GM18511 (cell line): Measurements from ENCODE around the gene NDRG2.
"Not testable (repeated sequence)": the region's sequence is repeated elsewhere in the genome, so short reads cannot be mapped to it uniquely, and the experiment has no call there.

ENCODE experiments used
- ATAC-seq: cut with Tn5 transposase; IDR thresholded peaks from one replicate; pipeline ENCODE4 v1.9.1; 2021; ENCODE audit warnings: mild to moderate bottlenecking, moderate library complexity; ENCODE audit not compliant: unreplicated experiment

Gene NDRG2

DNA sequence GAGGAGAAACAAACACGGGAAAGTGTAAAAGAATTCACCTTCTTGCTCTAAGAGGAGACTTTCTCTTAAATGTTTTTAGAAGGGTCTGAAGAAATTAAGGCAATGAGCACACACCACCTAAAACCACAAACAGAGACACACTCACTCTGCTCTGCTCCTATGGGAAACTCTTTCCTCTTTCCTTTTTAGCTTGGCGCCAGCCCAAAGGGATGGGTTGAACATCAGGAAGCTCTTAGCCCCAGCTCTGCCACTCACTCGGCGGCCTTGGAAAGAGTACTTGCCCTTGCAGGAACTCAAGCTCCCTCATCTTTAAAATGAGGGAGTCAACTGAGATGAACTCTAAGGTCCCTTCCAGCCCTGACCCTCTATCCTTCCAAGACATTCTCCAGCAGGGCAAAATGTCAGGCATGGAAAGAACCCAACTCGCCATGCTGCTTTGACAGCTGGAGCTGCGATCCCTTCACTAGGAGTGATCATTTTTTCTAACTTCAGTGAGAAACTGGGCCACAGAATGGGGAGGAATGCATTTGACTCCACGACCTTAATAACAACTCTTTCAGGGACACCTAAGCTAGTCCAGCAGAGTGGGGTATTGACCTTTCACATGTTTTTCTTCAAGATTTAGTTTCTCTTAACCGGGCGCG, 31.8 kb upstream of the NDRG2 start:
- no peak for ATAC-seq

DNA sequence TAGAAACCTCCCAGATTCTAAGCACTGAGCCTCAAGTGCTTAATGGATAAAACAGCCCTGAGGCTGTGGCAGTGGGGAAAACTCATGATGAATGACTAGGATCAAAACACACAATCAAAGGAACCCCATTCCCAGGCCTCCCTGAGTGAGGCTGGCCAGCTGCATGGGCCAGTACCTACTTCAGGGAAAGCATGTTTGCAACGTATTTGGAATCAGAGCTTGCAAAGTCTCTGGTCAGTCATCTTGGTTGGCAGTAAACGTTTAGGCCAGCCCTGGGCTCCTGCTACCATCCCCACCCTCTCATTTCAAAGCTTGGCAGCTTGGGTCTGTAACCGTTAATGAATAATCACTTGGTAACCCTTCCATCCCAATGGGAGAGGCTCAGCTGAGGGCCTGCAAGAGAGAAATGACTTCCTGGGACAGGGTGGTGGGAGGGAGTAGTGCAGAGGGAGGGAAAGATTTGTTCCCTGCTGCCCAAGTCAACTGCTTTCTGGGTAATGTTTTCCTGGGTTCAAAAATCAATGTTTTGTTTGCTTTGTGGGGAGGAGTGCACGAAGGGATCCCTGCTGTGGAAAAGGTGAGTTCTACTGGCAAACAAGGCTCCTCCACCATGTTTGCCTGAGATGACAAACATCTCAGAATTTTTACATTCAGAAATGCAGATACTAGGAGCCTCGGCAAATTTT, 30.7 kb upstream of the NDRG2 start:
- ATAC-seq, result no peak

DNA sequence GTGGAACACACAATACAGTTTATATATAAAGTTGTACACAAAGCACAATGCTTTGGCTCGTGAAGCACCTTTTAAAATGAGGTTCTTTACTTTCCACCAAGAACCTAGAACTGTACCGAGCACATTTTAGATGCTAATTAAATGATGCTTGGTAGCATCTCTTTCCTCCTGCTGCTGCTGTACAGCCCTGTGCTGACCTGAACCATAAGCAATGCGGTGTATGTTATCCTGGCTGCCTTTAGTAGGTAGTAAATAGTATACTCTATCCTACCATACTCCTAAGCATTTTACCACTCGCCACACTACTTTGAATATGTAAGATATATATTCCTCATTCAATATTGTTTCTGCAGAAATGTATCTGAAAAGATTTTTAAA, 29.9 kb upstream of the NDRG2 start:
- no peak for ATAC-seq

DNA sequence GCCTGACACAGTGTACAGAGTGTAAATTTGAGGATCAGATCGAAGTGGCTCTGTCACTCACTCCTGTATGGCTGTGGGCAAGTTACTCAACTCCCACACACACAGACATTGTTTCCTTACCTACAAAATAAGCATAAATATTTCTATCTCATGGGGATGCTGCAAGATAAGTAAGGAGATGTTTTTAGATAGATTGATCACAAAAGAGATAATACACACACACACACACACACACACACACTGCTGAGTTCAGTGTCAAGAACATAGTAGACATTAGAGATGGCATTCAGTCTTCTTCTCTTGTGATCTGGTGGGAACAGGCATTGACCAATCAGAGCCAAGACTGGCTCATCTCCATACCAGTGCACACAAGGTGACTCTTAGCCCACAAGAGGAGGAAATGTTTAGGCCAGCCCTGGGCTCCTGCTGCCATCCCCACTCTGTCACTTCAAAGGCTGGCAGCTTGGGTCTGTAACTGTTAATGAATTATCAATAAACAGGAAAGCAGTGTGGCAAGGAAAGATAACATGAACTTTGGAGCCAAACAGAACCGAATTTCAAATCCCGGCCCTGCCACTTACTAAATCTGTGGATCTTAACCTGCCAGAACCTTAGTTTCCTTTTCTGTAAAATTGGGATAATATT, 29.4 kb upstream of the NDRG2 start:
- ATAC-seq, result no peak

DNA sequence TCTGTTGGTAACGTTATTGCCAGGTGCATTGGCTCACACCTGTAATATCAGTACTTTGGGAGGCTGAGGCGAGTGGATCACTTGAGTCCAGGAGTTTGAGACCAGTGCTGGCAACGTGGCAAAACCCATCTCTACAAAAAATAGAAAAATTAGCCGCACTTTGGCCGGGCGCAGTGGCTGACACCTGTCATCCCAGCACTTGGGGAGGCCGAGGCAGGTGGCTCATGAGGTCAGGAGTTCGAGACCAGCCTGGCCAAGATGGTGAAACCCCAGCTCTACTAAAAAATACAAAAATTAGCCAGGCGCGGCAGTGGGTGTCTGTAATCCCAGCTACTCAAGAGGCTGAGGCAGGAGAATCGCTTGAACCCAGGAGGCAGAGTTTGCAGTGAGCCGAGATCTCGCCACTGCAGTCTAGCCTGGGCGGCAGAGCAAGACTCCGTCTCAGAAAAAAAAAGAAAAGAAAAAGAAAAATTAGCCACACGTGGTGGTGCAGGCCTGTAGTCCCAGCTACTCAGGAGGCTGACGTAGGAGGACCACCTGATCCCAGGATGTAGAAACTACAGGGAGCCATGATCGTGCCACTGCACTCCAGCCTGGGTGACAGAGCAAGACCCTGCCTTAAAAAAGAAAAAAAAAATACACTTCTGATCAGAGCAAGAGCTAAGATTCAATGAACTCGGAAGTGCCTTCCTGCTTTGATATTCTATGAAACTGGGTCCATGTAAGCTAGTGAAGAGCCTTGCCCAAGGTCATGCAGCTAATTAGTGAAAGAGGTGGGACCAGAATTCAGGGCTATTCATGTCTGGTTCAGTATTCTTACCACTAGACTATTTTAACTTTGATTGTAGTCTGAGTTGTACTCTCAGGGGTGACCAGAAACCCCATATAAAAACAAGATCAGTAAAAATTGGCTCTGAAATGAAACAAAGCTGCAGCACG, 28.6 kb upstream of the NDRG2 start:
- no peak for ATAC-seq

DNA sequence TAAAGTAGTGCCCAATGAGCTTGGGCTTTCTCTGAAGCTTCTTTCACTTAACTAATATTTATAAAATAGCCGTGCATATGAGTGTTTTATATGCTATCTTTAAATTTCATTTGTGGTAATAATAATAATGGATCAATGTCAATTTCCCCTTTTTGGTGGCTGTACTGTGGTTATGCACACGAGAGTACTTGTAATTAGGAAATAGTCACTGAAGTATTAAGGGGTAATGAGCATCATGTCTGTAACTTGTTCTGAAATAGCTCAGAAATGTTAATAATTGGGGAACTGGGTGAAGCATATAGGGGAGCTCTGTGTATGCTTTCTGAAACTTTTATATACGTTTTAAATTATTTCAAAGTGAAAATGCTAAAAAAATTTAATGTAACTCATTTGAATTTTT, 25.7 kb upstream of the NDRG2 start:
- no peak for ATAC-seq

DNA sequence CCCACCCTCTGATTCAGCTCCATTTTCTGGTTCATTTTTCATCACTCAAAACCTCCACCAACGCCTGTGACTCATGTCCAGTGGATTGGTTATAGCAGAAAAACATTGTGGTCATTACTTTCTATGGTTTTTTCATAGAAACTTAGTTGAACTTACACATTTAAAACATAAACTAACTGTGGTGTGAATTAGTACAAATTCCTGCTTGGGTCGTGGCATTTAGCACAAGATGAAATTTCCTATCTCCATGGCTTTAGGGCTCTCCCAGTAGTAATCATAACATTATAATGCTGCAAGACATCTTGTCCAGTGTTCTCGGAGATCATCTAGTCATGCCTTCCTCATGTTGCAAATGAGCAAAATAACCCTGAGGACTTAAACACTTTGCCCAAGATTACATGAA, 24.4 kb upstream of the NDRG2 start:
- no peak for ATAC-seq

DNA sequence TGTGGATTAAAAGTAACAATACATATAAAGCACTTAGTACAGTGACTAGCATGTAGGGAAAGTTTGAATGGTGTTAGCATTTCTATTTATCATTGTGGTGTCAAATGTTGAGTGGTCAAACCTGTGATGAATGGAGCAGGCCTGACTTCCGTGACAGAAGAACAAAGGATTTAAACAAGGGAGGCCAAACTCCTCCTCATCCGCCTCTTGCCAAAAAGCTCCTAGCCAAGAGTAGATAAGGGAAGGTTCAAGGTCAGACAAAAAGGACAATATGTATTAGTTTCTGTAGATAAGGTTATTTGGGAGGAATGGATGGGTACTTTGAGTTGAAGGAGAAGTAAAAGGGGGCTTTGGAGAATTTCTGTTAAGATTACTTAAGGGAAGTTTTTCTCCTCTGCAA, 23.8 kb upstream of the NDRG2 start:
- no peak for ATAC-seq

DNA sequence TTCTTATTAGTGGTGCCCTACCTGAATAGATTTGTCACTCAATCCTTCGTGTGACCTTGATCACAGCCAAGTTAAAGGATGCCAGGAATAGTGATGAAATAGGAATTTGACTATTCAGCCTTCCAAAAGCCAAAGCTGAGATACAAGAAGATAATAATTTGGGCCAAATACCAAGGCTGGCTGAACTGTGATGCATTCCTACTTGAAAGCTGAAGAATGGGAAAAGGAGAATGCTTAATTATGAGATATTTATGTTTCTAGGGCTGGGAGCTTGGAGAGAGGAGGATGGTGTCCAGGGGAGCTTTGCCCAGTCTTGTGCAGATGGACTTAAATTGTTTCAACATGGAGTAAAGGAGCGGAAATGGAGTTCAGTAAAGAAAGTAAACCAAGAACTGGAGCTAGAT, 22.5 kb upstream of the NDRG2 start:
- no peak for ATAC-seq

DNA sequence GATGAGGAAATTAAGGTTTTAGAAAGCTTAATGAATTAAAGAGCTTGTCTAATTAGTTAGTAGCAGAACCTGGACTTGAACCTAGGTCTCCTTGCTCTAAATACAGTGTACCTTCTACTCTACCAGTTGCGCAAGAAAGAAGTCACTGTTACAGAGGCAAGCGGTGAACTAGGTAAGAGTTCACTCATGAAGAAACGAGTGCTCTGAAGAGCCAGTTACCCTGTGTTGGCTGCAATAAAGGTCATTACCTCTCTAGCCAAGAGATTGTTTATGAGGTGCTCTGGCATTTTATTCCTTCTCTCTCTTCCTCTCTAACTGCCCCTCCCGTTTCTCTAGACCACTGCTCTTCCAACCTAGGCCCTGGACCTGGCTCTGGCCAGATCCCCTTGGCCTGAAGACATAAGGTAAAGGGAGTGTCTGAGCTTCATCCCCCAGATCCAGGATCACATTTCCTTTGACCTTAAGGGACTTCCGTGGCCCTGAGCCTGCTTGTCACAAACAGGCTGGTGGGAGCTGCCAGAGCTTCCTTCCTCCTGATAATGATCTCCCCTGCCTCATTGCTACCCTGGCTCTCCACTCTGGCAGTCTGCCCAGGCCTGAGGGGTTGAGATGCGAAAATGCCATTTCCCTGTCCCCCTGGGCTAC, 19.2 kb upstream of the NDRG2 start:
- ATAC-seq, result no peak

DNA sequence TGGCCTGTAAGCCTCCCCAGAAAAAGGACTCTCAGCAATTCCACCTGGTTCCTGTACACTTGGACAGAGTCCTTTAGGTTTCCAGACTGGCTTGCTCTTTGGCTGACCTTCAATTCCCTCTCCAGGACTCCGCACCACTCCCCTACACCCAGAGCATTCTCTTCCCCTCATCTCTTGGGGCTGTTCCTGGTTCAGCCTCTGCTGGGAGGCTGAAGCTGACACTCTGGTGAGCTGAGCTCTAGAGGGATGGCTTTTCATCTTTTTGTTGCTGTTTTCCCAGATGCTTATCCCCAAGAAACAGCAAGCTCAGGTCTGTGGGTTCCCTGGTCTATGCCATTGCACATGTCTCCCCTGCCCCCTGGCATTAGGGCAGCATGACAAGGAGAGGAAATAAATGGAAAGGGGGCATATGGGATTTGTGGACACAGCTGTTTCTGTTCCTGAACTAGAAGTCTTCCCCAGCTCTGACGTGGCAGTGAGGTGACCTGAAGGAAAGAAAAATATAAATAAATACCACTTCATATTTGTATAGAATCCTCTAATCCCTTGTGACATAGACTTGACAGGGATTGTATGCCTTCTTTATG, 18.6 kb upstream of the NDRG2 start:
- ATAC-seq, result no peak

DNA sequence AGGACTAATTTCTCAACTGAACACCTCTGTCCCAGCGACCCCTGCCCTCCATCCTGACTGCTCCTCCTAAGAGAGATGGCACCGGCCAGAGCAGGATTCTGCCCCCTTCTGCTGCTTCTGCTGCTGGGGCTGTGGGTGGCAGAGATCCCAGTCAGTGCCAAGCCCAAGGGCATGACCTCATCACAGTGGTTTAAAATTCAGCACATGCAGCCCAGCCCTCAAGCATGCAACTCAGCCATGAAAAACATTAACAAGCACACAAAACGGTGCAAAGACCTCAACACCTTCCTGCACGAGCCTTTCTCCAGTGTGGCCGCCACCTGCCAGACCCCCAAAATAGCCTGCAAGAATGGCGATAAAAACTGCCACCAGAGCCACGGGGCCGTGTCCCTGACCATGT, 18.1 kb upstream of the NDRG2 start:
- ATAC-seq, result no peak

DNA sequence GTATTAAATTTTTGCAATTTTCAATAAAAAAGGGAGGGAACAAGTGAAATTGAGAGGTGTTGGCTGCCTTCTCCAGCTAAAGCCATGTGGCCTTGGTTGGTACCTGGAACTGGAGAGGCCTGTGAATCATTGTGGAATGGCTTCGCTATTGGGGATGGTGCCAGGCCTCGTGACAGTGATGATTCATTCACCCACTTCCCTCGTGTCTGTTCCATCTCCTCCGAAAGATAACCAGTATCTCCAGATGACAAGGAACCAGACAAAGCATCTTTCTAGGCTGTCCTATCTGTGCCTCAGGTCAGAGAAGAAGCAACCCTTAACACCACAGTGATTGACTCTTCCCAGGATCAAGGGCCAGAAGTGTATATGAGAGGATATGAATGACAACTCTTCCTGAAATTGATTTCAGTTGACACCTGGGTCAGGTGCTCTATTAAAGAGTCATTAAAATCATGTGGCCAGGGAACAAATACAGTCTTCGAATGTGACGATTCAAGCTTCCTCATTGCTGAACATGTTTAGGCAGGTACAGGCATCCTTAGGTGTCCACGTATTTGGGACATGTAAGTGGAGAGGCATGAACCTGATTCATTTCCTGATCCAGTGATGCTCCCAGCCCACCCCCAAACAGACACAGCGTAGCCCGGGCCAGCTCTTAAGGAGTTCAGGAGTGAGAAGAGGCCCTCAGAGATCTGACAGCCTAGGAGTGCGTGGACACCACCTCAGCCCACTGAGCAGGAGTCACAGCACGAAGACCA, 17.0 kb upstream of the NDRG2 start, which contains the start of gene RNASE7:
Gene RNASE7 (plus strand): TSS at position 687 of the 758 bp plus-strand sequence. CDS start 631 bp downstream, outside the sequence.
- no peak for ATAC-seq

DNA sequence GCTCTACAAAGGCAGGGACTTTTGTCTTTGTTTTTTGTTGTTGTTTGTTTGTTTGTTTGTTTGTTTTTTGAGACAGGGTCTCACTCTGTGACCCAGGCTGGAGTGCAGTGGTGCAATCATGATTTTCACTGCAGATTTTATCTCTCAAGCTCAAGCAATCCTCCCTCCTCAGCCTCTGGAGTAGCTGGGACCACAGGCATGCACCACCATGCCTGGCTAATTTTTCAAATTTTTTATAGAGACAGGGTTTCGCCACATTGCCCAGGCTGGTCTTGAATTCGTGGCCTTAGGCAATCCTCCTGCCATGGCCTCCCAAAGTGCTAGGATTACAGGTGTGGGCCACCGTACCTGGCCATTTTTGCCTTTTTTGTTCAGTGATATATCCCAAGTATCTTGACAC, 16.1 kb upstream of the NDRG2 start:
- not testable (repeated sequence) for ATAC-seq

DNA sequence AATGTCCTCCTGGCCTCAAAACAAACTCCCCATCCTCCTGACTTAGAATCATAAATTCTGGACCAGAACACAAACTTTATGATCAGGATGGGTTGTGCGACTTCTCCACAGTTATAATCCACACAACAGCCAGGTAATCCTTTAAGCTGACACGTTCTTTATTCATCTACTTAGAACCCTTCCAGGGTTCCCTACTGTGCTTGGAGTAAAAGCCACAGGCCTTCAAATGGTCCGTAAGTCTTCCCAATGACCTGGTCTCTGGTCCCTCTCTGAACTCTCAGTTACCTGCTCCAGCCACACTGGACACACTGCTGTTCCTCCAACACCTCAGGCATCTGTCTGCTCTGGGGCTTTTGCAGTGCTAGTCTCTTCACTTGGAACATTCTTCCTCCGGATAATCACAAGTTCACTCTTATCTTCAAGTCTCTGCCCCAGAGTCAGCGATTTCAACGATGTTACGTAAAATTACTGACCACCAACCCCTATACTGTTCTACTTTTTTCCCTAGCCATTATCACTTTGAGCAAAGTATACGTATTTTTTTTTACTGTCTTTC, 15.6 kb upstream of the NDRG2 start:
- ATAC-seq, result no peak

DNA sequence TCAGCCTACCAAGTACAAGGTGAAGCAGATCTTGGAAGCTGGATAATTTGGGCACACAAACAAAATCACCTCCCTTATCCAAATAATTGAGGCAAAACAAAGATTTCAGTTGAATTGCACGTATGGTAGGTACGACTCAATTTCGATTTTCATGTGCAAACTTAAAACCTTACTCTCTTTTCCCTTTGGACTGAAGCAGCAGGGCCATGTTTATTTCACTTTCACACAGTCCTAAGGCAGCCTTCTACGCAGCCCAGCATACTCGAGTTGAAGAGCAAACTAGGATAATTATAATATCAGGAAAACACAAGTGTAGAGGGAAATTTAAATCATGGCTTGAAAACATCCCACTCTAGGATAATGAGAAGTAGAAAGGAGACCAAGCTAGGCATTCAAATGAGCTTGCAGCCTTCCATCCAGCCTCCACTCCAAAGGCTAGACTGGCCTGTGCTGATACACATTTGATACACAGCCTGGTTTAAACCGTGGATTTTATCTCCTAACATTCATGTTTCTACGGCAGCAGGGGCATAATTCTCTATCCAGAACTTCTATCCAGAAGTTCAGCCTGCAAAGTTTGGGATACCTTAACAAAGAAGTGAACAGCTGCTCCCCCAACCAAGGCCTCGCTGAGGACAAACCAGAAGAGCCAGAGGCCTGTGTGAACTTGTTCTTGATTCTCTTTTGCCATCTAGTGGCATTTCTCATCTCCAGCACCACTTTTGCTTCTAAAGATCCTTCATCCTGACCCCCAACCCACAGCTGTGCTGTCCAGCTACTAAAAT, 14.9 kb upstream of the NDRG2 start:
- ATAC-seq, result peak; percentile 51

DNA sequence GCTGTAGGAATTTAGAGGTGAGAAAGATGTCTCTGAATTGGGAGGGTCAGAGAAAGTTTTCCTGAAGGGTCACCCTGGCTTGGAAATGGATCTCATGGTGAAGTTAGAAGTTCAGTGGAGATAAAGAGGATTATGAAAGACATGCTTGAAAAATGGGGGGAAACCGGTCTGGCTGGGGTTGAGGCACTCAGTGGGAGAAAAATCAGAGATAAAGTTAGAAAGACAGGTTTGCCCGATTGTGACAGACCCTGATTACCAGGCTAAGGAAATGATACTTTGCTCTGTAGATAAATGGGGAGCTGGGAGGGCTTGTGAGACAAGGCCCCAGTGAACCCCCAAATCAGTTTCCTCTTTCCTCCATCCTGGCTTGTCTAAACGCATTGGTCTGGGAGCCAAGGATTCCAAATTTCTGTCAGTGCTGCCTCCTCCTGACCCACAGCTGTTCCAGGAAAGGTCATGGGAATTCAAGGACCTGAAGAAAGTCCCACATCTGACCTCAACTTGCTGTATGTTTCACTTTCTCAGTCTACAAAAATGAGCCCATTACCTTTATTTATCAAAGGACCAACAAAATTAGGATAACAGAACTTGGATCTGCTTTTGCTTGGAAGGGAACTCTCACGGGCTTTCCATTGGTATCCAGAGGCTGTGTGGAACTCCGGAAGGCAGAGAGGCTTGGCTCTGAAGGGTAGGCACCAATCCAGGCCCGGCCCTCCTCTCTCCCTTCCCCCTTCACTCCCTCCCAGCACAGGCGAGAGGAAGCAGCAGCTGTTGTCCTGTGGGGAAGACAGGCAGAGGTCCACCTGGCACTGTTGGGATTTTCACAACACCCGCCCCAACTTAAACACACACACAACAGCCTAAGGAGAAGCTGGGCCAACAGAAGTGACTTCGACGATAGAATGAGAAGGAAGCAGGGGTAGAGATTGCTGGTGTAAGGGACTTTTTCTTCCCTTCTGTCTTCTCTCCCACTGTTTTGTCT, 13.9 kb upstream of the NDRG2 start:
- ATAC-seq, result no peak
